Cardiac atrium fibroblast (primary cell): ENCODE data around the gene ZNF862. TPM values are rescaled to one million over a fixed set of nuclear protein-coding genes. Genes with fewer than 3 reads are reported as not detected.

Experiments used
- total RNA-seq: library from RNA; depleted of rRNA; stranded (reverse); fragments of >200 nt; gene quantifications from 2 replicates; pipeline ENCODE4 v1.2.3, GENCODE V29; 2015

The ZNF862 gene
- 3.4 and 4.0 TPM in 2 replicates for total RNA-seq

DNA sequence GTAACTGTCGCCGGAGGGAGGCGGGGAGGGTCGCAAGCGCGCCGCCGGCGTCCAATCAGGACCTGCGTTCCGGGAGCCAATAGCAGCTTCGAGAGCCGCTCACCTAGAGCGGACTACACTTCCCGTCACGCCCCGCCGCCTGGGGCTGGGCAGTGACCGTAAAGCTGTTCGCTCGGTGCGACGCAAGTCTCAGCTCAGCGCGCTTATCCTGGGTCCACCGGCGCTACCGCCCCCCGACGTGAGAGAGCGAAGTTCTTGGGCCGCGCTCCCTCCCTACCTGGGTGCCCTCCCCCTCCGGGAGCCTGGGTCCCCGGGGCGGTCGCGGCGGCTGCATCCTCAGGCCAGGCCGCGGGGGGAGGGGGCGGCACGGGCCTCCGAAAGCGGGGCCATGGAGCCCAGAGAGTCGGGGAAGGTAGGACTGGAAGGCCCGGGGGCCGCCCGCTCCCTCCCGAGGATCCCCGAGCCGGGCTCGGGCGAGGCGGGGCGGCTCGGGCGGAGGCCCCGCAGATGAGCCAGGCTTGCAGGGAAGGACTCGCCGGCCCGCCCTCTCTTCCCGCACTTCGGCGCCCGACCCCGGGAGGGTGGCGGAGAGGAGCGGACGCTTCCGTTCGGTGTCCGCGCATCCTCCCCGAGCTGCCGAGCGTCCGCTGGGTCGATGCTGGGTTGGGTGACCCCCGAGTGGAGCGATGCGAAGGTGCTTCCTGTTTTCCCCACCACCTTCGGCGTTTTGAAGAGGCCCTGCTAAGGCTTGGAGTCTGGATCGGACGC lies at the start of gene ZNF862:
ZNF862 (plus strand) TSS at position 152 of the 768 bp plus-strand sequence; CDS start at position 389, 237 bp downstream.

DNA sequence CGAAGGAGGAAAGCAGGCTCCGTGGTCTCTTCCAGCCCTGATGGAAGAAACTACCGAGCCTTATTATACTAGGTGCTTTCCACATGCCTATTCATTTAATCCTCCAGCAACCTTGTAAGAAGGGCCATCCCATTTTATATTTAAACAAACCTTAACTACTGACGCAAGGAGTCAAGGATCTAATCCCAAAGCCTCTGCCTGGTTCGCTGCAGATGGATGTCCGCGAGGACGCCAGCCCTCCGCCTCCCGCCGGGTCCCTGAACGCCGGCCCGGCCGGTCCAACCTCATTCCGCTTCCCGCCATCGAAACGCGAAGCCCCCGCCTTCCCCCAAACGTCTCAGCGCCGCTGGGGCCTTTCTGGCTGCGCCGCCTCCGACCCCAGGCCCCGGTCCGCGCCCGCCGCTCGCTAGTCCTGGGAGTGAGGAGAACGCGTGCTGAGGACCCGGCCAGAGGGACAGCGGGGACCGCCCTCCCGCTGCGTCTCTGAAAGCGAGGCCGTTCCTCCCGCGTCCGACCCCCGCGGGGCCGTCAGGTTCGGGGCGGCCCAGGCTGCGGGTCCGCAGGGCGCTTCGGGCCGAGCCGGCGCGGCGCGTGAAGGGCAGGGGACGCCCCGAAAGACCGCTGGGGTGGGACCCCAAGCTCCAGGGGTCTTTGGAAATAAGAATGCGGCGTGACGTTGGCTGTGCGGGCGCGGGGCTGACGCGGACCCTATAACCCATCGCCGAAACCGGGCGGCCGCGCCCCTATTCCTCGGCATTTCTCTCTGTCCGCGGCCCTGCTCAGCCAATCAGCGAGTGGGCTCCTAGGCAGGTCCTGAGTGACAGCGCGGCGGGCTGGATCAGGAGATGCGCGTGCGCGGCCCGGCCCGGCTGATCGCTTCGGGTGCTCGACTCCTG lies 35.1 kb downstream of the ZNF862 start, which contains the start of gene ATP6V0E2:
ATP6V0E2 (plus strand) TSS at position 896 of the 896 bp plus-strand sequence. CDS start 97 bp downstream, outside the sequence.

Other genes starting within 250 kb of the ZNF862 start
- 4.1 and 8.1 TPM in 2 replicates for gene ZNF467, start 64.8 kb upstream of the ZNF862 start, total RNA-seq
- 7.9 and 8.1 TPM in 2 replicates for gene ATP6V0E2, start 35.6 kb downstream of the ZNF862 start, total RNA-seq